ENCODE data around the gene ITFG1. TPM values are rescaled to one million over a fixed set of nuclear protein-coding genes. Genes with fewer than 3 reads are reported as not detected.

The ITFG1 gene
- total and polyA plus RNA-seq, 2 of the 8 experiments (the other 6 are each of a cell fraction or from before 2014, with no cell fraction given) = 13.8 to 22.2 TPM

- Histone ChIP-seq H3K23me2 (ENCODE audit: low read depth, low read length) (no peaks in the 10 kb centered on the region), H2BK12ac (ENCODE audit: low read depth, low read length) (no peak overlapping the region), H2BK120ac (replicated peaks; ENCODE audit: low read depth, low read length) (no peak overlapping the region), H3K4me1 (replicated peaks in 1 of 4; ENCODE audit: control insufficient read depth in 3 of 4, insufficient read depth in 4 of 4, low read length in 3 of 4) (peaks cover 0 to 7% (median 4%) of the 10 kb centered on the region in 4 experiments; a peak in 4 of 7 replicates), H2BK5ac (ENCODE audit: low read depth, low read length) (no peak overlapping the region), H2BK15ac (ENCODE audit: low read length) (no peak overlapping the region), H3K79me1 (ENCODE audit: low read depth, low read length) (no peaks in the 10 kb centered on the region), H2AFZ (ENCODE audit: low read length) (no peak overlapping the region), H3K79me2 (ENCODE audit: control insufficient read depth in 1 of 2, insufficient read depth in 2 of 2, low read length in 2 of 2) (no peaks in the 10 kb centered on the region; a peak in 1 of 4 replicates), H3K36me3 (ENCODE audit: control insufficient read depth in 2 of 4, insufficient read depth in 4 of 4, low read length in 3 of 4) (peaks cover 0 to 7% (median 2%) of the 10 kb centered on the region in 4 experiments; a peak in 3 of 8 replicates), H3K9ac (replicated peaks in 1 of 4; ENCODE audit: extremely low read depth in 1 of 4, low read depth in 3 of 4, low read length in 3 of 4) (no peak overlapping the region), H2BK20ac (ENCODE audit: low read length) (no peak overlapping the region), H3K56ac (replicated peaks; ENCODE audit: insufficient read length, low read depth, low read length) (no peak overlapping the region), H3K18ac (ENCODE audit: extremely low read depth, low read length) (no peak overlapping the region), H3K4ac (replicated peaks; ENCODE audit: insufficient read length, low read depth, low read length) (no peak overlapping the region), H3K9me3 (ENCODE audit: insufficient read depth in 2 of 2, low read depth in 1 of 2, low read length in 1 of 2) (peaks cover 17 to 20% of the 10 kb centered on the region in 2 experiments), H4K8ac (ENCODE audit: extremely low read depth, insufficient read depth, low read length) (no peak overlapping the region), H4K5ac (ENCODE audit: insufficient read length, low read depth, low read length) (no peak overlapping the region), H4K91ac (replicated peaks; ENCODE audit: insufficient read length, low read length) (no peak overlapping the region), H3K4me2 (ENCODE audit: insufficient read depth in 1 of 2, low read depth in 2 of 2, low read length in 2 of 2) (no peak overlapping the region), H3K27ac (ENCODE audit: low read depth, low read length) (no peak overlapping the region), H2AK5ac (ENCODE audit: low read depth, low read length) (no peak overlapping the region), H3K14ac (ENCODE audit: insufficient read length) (no peak overlapping the region), H3K4me3 (ENCODE audit: extremely low read depth in 1 of 4, insufficient read depth in 2 of 4, low read depth in 3 of 4, low read length in 4 of 4) (no peak overlapping the region), H4K20me1 (replicated peaks in 1 of 2; ENCODE audit: control insufficient read depth in 1 of 2, insufficient read depth in 2 of 2, low read length in 2 of 2) (no peaks in the 10 kb centered on the region), H3K23ac (ENCODE audit: insufficient read length) (no peak overlapping the region), H3K27me3 (replicated peaks in 1 of 4; ENCODE audit: control insufficient read depth in 3 of 4, extremely low read depth in 1 of 4, insufficient read depth in 3 of 4, low read length in 3 of 4) (no peaks in the 10 kb centered on the region)
- WGBS, 2 experiments (ENCODE audit: extremely low coverage in 1 of 2, insufficient coverage in 1 of 2, insufficient read length in 1 of 2, insufficient replicate concordance in 2 of 2, low coverage in 1 of 2, low lambda C conversion rate in 2 of 2, missing lambda C conversion rate in 1 of 2) = 97% methylated on average over 3 of the region's 3 CpGs; no CpG with 5 or more reads in 1 of the 2 experiments
- FAIRE-seq (no peak), DNase-seq (ENCODE audit: low read depth in 1 of 2, low spot score in 2 of 2) (no peak)
- TF ChIP-seq TCF12 (IDR thresholded peaks at IDR 0.05; ENCODE audit: low read depth, low read length) (no peak), CTBP2 (IDR thresholded peaks at IDR 0.05; ENCODE audit: borderline replicate concordance, insufficient read depth, insufficient read length, low read length) (no peak), HDAC6 (IDR thresholded peaks at IDR 0.05; ENCODE audit: low read depth, low read length) (no peak), CREB1 (IDR thresholded peaks at IDR 0.05) (no peak), EP300 (IDR thresholded peaks at IDR 0.05; ENCODE audit: borderline replicate concordance in 1 of 2, low read depth in 2 of 2, low read length in 2 of 2) (no peak), E2F6 (IDR thresholded peaks at IDR 0.05) (no peak), SAP30 (IDR thresholded peaks at IDR 0.05; ENCODE audit: insufficient read depth, insufficient replicate concordance, low read length) (no peak)
- CTCF ChIA-PET (ENCODE audit: partially characterized antibody) = interaction anchor here (1.0 kb wide), 1 partner anchor 9 kb away, joined by 4 read pairs; no protein-coding TSS in a partner anchor
- POLR2A ChIA-PET (ENCODE audit: partially characterized antibody) = no interaction called here
Measured at GRCh38 chr16:47488051-47488450, 27.2 kb upstream of the ITFG1 start.

Data from H1 (cell line).